ENCODE measurements around the gene CYTL1.
"Not testable (repeated sequence)": the region's sequence is repeated elsewhere in the genome, so short reads cannot be mapped to it uniquely, and the experiment has no call there.

CYTL1 gene

DNA sequence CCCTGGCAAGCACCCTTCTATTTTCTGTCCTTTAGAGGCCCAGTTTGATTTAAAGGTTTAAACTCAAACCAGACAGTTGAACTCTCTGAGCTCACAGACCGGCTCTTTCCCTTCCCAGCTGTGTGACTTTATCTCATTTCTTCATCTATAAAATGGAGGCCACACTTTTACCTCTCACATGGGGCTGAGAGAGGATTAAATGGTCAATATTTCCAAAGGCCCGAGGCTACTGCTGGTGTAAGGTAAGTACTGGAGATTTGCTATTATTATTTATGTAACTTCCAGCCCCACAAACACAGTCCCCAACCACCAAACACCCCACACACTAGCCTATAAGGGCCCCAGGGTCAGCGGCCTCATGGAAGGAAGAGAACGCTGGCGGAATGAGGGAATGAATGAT, 13.6 kb upstream of the CYTL1 start:
- no peak for DNase-seq

DNA sequence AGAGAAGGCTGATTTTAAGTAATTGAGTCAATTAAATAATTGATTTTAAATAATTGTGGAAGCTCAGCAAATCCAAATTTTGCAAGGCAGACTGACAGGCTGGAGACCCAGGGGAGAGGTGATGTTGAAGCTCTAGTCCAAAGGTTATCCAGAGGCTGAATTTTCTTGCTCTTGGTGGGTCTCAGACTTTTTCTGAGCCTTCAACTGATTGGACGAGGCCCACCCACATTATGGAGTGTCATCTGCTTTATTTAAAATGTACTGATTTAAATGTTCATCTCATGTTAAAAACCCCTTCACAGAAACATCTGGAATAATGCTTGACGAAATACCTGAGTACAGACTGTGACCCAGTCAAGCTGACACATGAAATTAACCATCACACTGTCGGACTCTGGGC, 11.7 kb upstream of the CYTL1 start:
- DNase-seq = no peak

DNA sequence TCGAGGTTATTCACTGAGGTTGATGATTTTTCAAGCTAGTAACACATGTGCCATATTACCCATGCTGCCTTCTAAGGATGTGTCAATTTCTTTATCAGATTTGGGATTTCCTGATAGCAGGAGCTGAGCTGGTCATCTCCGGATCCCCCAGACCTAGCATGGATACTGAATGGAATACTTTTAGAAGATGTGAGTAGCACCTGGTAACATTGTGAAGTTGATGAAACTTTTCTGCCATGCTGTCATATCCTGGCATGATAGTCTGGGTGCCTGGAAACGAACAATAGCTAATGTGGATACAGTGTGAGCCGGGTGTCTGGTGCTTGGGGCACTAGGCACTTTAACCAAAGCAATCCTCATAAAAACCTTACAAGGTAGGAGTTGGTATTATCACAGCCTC, 11.0 kb upstream of the CYTL1 start:
- DNase-seq = no peak

DNA sequence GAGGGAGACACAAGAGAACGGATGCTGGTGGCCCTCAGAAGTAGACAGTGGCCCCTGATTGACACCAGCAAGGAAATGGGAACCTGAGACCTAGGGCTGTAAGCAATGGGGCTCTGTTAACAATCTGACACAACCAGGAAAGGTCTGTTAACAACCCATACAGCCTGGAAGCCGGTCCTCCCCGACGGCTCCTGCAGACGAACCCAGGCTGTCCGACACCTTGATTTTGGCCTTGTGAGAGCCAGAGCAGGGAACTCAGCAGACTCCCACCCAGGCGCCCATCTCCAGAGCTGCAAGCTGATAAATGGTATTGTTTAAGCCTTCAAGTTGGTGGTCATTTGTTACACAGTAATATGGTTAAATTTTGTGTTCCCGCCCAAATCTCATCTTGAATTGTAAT, 10.2 kb upstream of the CYTL1 start:
- no peak for DNase-seq

DNA sequence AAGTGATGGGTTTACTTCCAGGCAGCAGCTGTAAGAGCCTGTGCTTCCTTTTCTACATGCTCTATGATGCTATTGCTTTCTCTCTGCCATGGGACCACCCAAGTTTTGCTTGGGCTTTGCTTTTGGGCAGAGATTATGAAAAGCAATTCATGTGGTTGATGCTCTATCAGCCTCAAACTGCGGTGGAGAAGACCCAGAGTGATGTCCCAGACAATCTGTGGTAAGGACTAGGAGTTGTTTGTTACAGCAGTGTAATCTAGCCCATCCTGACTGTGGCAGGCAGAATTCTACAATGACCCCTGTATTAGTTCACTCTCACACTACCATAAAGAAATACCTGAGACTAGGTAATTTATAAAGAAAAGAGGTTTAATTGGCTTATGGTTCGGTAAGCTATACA, 9.2 kb upstream of the CYTL1 start:
- no peak for DNase-seq

DNA sequence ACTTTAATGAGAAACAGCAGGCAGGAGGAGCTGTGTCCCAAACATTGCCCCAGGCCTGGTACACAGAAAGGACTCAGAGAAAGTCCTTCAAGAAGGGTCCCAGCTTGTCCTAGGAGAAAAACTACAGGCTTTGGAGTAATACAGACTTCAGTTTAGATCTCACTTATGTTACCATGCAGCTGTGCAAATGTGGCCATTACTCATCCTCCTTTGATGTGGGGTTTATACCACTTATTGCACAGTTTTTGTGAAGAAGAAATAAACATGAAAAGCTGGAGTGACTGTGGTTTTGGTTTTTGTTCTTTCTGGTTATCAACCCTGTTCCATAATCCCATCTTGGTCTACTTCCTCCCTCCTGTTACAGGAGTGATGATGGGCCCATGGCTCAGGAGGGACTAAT, 8.1 kb upstream of the CYTL1 start:
- DNase-seq = no peak

DNA sequence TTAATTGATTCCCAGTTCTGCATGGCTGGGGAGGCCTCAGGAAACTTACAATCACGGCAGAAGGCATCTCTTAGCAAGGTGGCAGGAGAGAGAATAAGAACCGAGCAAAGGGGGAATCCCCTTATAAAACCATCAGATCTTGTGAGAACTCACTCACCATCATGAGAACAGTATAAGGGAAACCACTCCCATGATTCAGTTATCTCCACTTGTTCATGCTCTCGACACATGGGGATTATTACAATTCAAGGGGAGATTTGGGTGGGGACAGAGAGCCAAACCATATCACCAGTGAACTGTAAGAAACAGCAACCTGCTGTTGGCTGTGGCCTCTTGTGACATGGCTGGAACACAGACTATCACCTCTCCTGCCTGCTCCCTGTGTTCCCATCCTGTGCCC, 7.1 kb upstream of the CYTL1 start:
- no peak for DNase-seq

DNA sequence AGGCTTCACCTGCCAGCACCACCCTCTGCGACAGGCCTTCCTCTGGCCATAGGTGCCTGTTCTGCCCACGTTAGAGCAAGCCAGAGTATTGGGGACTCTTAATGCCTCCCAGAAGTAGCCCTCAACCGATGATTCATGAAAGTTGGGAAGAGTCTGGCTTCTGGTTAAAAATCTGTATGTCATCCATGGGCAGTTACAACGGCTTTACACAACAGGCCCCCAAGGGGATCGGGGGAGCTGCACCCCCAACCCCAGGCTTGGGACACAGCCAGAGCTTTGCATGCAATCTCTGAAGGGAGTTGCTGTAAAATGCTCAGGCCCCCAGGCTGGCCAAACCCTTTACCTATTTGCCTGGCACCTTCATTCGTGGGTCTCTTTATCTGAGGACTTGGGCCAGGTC, 5.4 kb upstream of the CYTL1 start:
- DNase-seq = no peak

DNA sequence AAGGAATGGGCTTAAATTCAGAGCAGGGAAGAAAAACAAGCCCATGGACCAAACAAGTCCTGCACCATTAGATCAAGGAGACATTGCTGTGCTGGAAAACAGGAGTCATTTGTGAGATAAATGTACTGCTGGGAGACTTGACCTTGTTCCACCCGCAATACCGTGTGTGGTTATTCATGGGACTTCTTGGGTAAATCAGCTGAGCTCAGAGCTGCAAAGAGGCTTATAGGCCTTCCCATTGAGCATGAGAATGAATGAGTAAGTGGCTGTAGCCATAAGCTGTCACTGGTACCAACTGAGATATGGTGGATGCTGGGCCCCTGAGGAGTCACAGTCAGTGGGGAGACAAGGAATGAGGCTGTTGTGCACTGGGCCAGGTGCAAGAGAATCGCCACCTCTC, 2.3 kb upstream of the CYTL1 start:
- no peak for DNase-seq

DNA sequence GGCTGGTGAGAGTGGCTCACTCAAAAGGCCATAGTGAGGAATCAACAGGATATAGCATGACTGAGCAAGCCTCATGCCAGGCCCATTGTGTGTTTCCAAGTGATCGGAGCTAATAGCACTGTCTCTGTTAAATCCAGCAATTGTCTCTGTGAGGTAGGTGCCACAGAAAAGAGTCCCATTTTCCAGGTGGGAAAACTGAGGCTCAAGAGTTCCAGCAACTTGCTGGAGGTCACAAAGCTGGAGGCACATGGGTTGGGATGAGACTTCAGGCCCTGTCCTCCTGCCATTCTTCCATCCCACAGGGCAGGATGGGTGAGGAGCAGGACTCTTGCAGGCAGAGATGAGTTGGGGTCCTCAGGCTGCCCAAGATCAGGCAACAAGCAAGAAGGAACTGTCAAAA, 1.1 kb upstream of the CYTL1 start:
- DNase-seq = no peak

DNA sequence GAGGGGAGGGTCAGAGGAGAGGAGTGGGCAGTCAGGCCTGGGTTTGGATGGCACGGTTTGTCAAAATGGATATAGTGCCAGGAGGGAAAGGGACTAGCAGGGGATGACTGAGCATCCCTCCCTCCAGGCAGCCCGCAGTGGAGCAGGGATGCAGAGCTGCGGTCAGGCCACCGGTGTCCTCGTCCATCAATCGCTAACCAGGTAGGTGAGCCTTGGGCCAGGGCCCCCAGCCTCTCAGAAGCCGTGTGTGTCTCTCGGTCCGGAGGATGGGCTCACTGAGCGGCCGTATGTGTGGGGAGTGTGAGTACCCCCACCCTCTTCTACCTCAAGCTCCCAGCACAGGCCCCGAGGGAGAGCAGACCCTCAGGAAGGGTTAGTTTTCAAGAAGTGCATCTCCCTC, 538 bp upstream of the CYTL1 start:
- DNase-seq = no peak

DNA sequence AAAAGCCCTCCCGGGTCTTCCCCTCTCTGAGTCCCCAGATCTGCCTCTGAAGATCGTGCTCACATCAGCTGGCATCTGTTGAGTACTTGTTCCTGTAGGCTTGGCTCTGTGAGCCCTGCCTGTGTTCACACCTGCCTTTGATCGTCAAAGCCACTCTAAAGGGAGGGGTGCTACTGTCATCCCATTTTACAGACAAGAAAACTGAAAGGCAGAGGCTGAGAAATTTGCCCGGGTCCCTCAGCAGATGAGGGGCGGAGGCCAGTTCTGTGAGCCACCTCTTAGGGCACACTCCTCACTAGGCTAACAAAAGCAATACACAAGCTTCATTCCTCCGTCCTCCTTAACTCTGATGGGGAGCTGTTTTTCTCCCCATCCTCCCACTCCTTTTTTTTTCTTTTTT, 655 bp downstream of the CYTL1 start:
- DNase-seq = no peak

DNA sequence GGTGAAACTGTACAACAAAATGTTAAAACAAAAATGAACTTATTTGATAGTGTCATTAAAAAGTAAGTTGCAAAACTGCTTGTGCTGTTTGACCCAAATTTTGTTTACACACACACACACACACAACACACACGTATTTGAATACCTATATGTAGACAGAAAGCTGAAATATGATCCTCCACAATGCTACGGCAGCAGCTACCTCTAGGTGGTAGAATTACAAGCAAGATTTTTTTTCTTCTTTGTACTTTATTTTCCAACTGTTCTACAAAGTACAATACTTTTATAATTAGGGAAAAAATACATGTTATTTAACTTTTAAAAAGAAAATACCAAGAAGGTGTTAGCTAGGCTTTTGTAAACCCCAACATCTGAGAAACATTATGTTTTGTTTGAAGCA, 1.2 kb downstream of the CYTL1 start:
- DNase-seq = no peak

DNA sequence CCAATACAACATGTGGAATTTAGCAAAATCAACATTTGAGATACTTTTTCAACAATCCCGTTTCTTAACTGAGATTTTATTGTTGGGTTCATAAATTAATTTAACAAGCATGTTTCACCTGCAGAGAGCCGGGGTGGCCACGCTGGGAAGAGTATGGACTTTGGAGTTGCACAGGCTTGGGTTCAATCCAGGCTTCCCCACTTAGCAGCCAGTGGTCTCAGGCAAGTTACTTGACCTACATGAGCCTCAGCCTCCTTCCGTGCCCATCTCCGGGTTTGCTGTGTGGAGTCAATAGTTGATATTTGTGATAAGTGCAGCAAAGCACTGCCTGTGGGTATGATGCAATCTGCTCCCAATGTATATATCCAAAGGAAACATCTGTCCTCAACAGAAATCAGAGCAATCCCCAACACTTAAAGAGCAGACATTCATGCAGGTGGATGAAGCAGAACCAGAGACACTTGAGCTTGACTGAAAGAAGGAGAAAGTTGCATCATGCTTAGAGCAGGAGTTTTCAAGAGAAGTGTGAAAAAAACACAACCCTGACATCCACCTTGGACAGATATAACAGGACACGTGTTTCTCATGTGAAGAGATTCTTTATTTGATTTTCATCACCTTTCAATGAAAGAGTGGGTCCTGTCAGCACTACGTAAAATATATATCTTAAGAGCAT, 5.1 kb downstream of the CYTL1 start:
- DNase-seq = no peak

DNA sequence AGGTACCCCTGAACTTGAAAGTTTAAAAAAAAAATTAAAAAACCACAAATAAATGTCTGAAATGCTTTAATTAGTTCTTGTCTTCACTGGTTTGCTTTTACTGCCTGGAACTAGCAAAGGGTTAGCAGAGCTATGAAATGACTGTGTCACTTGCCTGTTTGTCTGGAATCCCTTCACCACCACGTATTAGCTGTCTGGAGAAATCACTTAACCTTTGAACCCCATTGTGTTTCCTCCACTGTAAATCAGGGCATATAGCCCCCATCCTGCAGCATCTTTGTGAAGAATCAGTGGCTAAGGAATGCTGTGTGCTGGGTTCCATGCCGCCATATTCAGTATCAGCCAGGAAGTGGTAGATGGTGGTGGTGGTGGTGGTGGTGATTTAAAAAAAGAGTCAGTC, 6.3 kb downstream of the CYTL1 start:
- no peak for DNase-seq

DNA sequence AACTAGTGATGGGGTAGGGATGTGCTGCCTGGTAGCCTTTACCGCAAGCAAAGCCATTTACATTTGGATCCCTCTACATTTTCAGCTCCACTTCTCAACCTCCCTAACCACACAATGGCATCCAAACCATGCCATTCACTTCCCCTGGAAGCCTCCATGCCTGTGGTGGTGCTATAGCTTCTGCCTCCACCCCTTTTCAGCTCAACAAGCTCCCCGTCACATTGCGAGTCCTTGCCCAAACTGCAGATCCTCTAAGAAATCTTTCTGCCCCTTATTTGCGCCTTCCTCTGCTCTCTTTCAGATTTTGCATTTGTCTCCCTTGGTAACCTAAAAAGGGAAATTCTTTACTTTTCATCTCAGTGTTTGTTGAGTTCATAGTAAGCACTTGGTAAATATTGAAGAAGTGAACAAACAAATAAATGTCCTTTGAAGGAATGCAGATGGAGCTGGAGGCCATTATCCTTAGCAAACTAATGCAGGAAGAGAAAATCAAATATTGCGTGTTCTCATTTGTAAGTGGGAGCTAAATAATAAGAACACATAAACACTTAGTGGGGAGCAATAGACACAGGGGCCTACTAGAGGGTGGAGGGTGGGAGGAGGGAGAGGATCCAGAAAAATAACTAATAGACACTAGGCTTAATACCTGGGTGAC, 6.9 kb downstream of the CYTL1 start:
- no peak for DNase-seq

DNA sequence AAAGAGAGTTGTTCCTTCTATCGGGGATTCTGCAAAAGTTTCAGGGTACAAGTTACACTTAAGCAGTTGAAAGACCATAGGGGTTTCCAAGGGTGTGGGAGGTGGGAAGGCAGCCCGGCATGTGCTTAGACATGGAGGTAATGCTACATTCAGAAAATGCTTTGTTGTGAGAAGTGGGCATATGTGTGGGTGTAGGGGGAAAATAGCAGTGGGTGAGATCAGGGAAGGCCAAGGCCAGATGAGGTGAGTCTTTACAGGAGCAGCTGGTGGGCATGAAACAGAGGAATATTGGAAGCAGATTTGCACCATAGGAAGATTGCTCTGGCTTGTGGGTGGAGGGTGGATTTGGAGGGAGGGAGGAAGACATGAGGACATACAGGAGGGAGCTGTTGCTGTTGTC, 8.3 kb downstream of the CYTL1 start:
- DNase-seq = no peak

DNA sequence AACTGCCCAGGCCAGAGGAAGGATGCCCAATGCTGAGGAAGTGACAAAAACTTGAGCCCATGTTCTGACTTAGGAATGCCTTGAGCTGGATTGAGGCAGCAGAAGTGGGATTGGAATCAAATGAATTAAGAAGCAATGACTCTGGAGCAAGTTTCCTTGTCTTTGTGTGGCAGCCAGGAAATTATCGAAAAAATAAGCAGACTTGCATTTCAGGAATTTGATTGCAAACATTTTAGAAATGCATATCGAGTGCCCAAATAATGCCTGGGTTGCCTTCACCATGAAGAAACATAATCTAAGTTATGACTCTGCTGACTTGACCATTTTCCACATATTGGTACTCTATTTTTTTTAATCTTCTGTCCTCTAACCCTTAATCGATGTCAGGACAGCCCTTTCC, 9.5 kb downstream of the CYTL1 start:
- no peak for DNase-seq

DNA sequence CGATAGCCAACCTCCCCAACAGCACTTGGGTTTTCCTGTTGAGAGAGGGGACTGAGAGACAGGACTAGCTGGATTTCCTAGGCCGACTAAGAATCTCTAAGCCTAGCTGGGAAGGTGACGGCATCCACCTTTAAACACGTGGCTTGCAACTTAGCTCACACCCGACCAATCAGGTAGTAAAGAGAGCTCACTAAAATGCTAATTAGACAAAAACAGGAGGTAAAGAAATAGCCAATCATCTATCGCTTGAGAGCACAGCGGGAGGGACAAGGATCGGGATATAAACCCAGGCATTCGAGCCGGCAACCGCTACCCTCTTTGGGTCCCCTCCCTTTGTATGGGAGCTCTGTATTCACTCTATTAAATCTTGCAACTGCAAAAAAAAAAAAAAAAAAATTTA, 12.3 kb downstream of the CYTL1 start:
- DNase-seq = not testable (repeated sequence)

DNA sequence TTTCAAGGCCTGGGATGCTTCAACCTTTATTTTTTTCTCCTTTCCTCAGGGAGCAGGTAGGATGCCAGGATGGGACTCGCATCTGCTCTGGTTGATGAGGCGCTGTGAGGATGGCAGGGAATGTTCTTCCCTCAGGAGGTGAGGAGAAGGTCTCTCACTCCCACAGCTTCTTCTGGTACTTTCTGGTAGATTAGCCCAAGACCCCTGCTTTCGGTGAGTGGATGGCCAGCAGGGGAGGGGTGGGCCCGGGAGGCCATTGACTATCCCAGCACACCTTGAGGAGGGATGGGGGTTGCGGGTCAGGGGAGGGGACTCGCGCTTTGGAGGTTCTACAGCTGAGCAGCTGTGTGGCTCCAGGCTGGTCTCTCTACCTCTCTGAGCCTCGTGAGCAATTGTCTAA, 14.8 kb downstream of the CYTL1 start:
- no peak for DNase-seq

DNA sequence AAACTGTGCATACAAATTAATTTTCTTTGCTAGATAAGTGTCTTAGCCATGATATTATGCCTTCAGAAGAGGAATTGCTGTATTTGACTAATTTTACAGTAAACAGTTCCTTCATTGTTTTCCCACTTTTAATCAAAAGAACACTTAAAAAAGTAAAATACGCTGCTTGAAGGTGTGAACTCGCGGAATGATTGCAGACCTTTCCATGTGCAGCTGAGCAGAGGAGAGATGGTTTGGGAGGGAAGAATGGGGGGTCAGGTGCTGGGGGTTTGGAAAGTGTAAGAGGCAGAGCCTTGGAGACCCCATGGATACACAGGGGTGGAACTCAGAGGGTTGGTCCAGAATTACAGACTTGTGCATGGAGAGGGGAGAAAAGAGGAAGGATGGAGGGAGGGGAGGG, 15.3 kb downstream of the CYTL1 start:
- DNase-seq = no peak

DNA sequence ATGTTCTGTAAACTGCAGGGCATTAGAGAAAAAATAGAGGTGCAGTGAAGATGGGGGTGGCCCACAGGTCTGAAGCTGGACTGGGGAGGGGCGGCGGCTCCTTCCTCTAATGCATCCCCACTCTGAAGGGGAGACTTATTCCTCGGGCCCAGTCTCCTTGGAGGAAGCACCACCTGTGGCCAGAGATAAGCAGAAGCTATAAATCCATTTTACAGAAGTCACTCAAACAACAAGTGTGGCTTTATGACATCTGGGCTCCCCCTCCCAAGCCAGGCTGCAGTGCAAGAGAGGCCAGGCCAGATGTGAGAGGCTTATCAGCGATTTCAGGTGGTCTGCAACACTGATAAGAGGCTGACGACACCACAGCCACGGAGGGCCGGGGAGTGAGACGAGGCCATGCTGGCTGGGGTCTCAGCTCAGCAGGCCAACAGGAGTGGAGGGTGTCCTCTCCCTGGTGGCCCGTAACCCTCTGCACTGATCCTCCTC, 15.8 kb downstream of the CYTL1 start:
- no peak for DNase-seq

DNA sequence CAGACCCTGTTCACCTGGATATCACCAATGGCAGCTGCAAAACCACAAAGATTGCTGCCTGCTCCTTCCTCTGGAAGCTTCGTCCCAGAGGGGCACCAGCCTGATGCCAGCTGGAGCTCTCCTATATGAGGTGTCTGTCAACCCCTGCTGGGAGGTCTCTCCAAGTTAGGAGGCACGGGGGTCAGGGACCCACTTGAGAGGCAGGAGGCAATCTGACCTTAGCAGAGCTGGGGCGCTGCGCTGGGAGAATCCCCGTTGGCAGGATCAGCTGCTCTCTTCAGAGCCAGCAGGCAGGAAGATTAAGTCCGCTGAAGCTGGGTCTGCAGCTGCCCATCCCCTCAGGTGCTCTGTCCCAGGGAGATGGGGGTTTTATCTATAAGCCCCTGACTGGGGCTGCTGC, 17.6 kb downstream of the CYTL1 start:
- DNase-seq = not testable (repeated sequence)

DNA sequence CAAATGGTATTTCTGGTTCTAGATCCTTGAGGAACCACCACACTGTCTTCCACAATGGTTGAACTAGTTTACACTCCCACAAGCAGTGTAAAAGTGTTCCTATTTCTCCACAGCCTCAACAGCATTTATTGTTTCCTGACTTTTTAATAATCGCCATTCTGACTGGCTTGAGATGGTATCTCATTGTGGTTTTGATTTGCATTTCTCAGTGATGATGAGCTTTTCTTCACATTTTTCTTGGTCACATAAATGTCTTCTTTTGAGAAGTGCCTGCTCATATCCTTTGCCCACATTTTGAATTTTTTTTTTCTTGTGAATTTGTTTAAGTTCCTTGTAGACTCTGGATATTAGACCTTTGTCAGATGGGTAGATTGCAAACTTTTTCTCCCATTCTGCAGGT, 22.3 kb downstream of the CYTL1 start:
- DNase-seq = not testable (repeated sequence)

DNA sequence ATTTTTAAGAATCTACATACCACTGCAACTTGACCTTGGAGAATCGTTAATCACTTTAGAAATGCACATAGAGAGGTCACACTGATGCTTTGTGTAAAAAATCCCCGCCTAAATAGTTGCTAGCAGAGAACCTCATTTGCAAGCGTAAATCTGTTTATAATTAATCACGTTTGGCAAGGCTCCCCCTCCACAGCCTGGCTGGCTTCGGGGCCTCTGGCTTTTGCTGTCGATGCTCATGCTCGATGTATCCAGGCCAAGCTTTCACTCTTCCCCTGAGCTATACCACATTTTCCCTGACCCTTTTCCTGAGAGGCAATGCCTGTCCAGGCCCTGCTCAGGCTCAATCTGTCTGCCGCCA, 23.4 kb downstream of the CYTL1 start:
- DNase-seq = no peak
